Neural cell (in vitro differentiated cells): ENCODE data around the gene TXNDC11. TPM values are rescaled to one million over a fixed set of nuclear protein-coding genes. Genes with fewer than 3 reads are reported as not detected.

Experiments used
- H2AFZ ChIP-seq: fragments of 200-600, 300-800 bp; sonication (generic), shearing (Covaris generic); 2 replicates; pipeline ENCODE4 v1.6.0; 2014; ENCODE audit warnings: low read depth, mild to moderate bottlenecking, antibody characterized with exemption, low read length, moderate library complexity
- H3F3A ChIP-seq: fragments of 200-600 bp; shearing (Covaris generic); 2 replicates; pipeline ENCODE4 v1.6.1; 2016; ENCODE audit warnings: mild to moderate bottlenecking, moderate library complexity, mixed read lengths, antibody characterized with exemption, low read length; ENCODE audit not compliant: insufficient read depth, poor library complexity, severe bottlenecking
- H3K27ac ChIP-seq: fragments of 200-600, 300-800 bp; sonication (generic), shearing (Covaris generic); 2 replicates; pipeline ENCODE4 v1.5.1; 2014; ENCODE audit warnings: mild to moderate bottlenecking, low read length, moderate library complexity
- H3K27me3 ChIP-seq: fragments of 300-800, 200-600 bp; sonication (generic), shearing (Covaris generic); 2 replicates; pipeline ENCODE4 v1.6.0; 2014; ENCODE audit warnings: mild to moderate bottlenecking, low read depth, low read length, moderate library complexity; ENCODE audit not compliant: insufficient read depth
- H3K36me3 ChIP-seq: fragments of 300-800, 200-600 bp; sonication (generic), shearing (Covaris generic); 2 replicates; pipeline ENCODE4 v1.5.1; 2014; ENCODE audit warnings: mild to moderate bottlenecking, antibody characterized with exemption, low read length, moderate library complexity; ENCODE audit not compliant: insufficient read depth
- H3K4me2 ChIP-seq: fragments of 300-800, 200-600 bp; sonication (generic), shearing (Covaris generic); 2 replicates; pipeline ENCODE4 v1.6.0; 2014; ENCODE audit warnings: mild to moderate bottlenecking, low read length
- H3K4me3 ChIP-seq: fragments of 300-800, 200-600 bp; sonication (generic), shearing (Covaris generic); 2 replicates; pipeline ENCODE4 v1.5.1; 2014; ENCODE audit warnings: mild to moderate bottlenecking, low read length, moderate library complexity
- H3K79me2 ChIP-seq: fragments of 200-600 bp; shearing (Covaris generic); replicated peaks from 2 replicates; pipeline ENCODE4 v1.6.0; 2014; ENCODE audit warnings: mild to moderate bottlenecking, low read length, moderate library complexity; ENCODE audit not compliant: insufficient read depth
- H3K9ac ChIP-seq: fragments of 300-800, 200-600 bp; sonication (generic), shearing (Covaris generic); 2 replicates; pipeline ENCODE4 v1.6.1; 2016; ENCODE audit warnings: mild to moderate bottlenecking, low read length, mixed read lengths
- H3K9me2 ChIP-seq: fragments of 200-600 bp; shearing (Covaris generic); 2 replicates; pipeline ENCODE4 v1.6.1; 2016; ENCODE audit warnings: mild to moderate bottlenecking, low read length, mixed read lengths; ENCODE audit not compliant: insufficient read depth
- H3K9me3 ChIP-seq: fragments of 200-600, 300-800 bp; sonication (generic), shearing (Covaris generic); 2 replicates; pipeline ENCODE4 v1.6.1; 2016; ENCODE audit warnings: mild to moderate bottlenecking, mixed run types, low read length, moderate library complexity, mixed read lengths
- H4K20me1 ChIP-seq: fragments of 200-600 bp; shearing (Covaris generic); 2 replicates; pipeline ENCODE4 v1.6.1; 2016; ENCODE audit warnings: mild to moderate bottlenecking, mixed run types; ENCODE audit not compliant: insufficient read depth
- EP300 ChIP-seq: fragments of 450-650 bp; conservative IDR thresholded peaks from 2 replicates; pipeline ENCODE4 v1.6.1; 2014; ENCODE audit warnings: antibody characterized with exemption, mild to moderate bottlenecking, moderate library complexity; ENCODE audit not compliant: poor library complexity, severe bottlenecking
- EZH2 ChIP-seq: fragments of 200-600, 300-800 bp; shearing (Covaris generic), sonication (generic); IDR thresholded peaks from 2 replicates; pipeline ENCODE4 v1.6.1; 2014; ENCODE audit warnings: antibody characterized with exemption, low read length, borderline replicate concordance, mild to moderate bottlenecking; ENCODE audit not compliant: insufficient read depth, poor library complexity, severe bottlenecking
- MXI1 ChIP-seq: fragments of 450-650 bp; conservative IDR thresholded peaks from 2 replicates; pipeline ENCODE4 v1.6.1; 2014; ENCODE audit warnings: antibody characterized with exemption, mild to moderate bottlenecking; ENCODE audit not compliant: poor library complexity, severe bottlenecking
- POLR2AphosphoS5 ChIP-seq: IDR thresholded peaks from 2 replicates; pipeline ENCODE4 v1.6.1; 2012
- RAD21 ChIP-seq: fragments of 450-650 bp; conservative IDR thresholded peaks from 2 replicates; pipeline ENCODE4 v1.6.1; 2014; ENCODE audit warnings: antibody characterized with exemption, mild to moderate bottlenecking, moderate library complexity
- SMC3 ChIP-seq: fragments of 450-650 bp; conservative IDR thresholded peaks from 2 replicates; pipeline ENCODE4 v1.6.1; 2014; ENCODE audit warnings: antibody characterized with exemption, mild to moderate bottlenecking, moderate library complexity; ENCODE audit not compliant: poor library complexity
- TAF1 ChIP-seq: IDR thresholded peaks from 2 replicates; pipeline ENCODE4 v1.6.1; 2012; ENCODE audit warnings: low read depth
- polyA plus RNA-seq: library from polyadenylated mRNA; depleted of rRNA; stranded (reverse); fragments of >200 nt; gene quantifications from 2 replicates; pipeline ENCODE4 v1.2.3, GENCODE V29; 2014
- TF ChIP-seq, protein P1 (sequence below): fragments of 450-650 bp; IDR thresholded peaks from 2 replicates; pipeline ENCODE4 v1.5.1; 2014; ENCODE audit warnings: antibody characterized with exemption, mild to moderate bottlenecking, moderate library complexity; ENCODE audit not compliant: poor library complexity, severe bottlenecking
- TF ChIP-seq, protein P2 (sequence below): IDR thresholded peaks from 2 replicates; pipeline ENCODE4 v1.6.1; 2012; ENCODE audit warnings: borderline replicate concordance

TXNDC11 gene
- polyA plus RNA-seq, 1 donor from 2014 or later, result 10.9 TPM

DNA sequence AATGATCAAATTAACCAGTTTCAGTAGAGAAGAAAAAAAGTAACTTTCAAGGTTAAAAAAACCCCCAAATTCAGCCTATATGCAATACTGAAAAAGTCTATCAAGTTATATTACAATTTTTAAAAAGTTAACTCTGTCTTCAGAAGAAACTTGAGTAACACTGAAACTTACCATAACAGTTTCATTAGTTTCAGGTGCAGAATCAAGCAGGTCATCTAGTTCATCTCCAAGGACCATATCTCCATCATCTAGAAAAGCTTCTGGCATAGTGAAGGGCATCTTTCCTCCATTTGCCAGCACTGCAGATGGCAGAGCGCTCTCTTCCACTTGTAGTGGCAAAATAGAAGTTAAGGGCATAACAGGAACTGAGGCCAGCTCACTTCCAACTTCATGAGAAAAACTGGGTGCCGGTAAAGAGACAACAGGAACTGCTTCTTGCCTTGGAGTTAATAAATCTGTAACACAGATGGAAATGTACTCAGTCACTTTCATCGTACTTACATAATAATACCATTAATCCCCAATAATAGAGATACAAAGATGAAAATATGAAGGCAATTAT is 31.5 kb upstream of the TXNDC11 start:
- Histone ChIP-seq H3K27ac (no peak overlapping the region), H3K9me3 (no peaks in the 10 kb centered on the region), H2AFZ (no peak overlapping the region), H3K9ac (no peak overlapping the region), H3K4me3 (no peak overlapping the region), H3K9me2 (no peaks in the 10 kb centered on the region), H3K79me2 (no peaks in the 10 kb centered on the region), H3K36me3 (peaks cover 9% of the 10 kb centered on the region), H4K20me1 (no peaks in the 10 kb centered on the region), H3K27me3 (no peaks in the 10 kb centered on the region), H3F3A (no peaks in the 10 kb centered on the region), H3K4me2 (no peak overlapping the region)
- TF ChIP-seq MXI1 (no peak), TAF1 (no peak)
- TF ChIP-seq, protein P1, sequence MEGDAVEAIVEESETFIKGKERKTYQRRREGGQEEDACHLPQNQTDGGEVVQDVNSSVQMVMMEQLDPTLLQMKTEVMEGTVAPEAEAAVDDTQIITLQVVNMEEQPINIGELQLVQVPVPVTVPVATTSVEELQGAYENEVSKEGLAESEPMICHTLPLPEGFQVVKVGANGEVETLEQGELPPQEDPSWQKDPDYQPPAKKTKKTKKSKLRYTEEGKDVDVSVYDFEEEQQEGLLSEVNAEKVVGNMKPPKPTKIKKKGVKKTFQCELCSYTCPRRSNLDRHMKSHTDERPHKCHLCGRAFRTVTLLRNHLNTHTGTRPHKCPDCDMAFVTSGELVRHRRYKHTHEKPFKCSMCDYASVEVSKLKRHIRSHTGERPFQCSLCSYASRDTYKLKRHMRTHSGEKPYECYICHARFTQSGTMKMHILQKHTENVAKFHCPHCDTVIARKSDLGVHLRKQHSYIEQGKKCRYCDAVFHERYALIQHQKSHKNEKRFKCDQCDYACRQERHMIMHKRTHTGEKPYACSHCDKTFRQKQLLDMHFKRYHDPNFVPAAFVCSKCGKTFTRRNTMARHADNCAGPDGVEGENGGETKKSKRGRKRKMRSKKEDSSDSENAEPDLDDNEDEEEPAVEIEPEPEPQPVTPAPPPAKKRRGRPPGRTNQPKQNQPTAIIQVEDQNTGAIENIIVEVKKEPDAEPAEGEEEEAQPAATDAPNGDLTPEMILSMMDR, result no peak

DNA sequence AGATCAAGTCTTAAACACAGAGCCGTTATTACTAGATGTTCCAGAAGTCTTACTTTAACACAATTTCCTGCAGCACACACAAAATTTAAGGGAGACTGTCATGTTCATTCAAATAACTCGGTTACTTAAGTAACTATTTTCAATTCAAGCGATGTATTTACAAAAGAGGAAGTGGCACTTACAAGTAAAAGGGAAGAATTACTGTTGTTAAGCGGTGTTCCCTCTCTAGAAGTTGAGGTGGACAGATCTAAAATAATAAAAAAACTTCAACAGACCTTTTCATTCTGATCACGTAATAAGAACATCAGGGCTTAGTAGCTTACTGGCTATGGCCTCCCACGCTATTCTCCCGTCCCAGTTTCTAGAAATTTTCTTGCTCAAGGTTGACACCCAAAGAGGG is 26.2 kb upstream of the TXNDC11 start:
- Histone ChIP-seq H3F3A (no peaks in the 10 kb centered on the region), H3K9me3 (no peaks in the 10 kb centered on the region), H3K9me2 (no peaks in the 10 kb centered on the region), H4K20me1 (no peaks in the 10 kb centered on the region), H3K79me2 (no peaks in the 10 kb centered on the region), H3K27ac (no peak overlapping the region), H2AFZ (no peak overlapping the region), H3K27me3 (no peaks in the 10 kb centered on the region), H3K9ac (no peak overlapping the region), H3K4me2 (no peak overlapping the region), H3K4me3 (no peak overlapping the region), H3K36me3 (peaks cover 11% of the 10 kb centered on the region)
- TF ChIP-seq POLR2AphosphoS5, result no peak
- TF ChIP-seq, protein P1, result no peak
- TF ChIP-seq EP300, result no peak
- TF ChIP-seq SMC3, result no peak
- TF ChIP-seq TAF1, result no peak
- no peak for TF ChIP-seq RAD21
- no peak for TF ChIP-seq MXI1

DNA sequence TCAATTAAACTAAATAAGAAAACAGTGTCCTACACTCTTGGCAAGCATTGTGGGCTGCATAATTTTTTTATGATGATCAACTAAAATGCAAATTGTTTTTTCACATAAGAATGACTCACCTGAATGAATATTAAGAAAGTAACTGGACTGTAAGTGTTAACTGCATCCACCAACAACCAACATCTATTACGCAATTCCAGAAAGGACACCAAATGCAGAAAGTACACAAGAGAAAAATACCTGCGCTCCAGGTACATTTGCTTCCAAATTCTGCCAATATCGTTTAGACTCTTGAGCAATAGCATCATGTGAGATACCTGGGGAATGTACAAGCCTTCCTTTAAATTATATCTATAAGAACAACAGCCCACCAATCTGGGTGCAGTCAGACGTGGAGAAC is 19.8 kb upstream of the TXNDC11 start:
- peaks cover 8% of the 10 kb centered on the region for H3K36me3 ChIP-seq
- H3K9me3 ChIP-seq, result no peaks in the 10 kb centered on the region
- H3K9ac ChIP-seq, result no peak overlapping the region
- no peaks in the 10 kb centered on the region for H3F3A ChIP-seq
- no peaks in the 10 kb centered on the region for H3K9me2 ChIP-seq
- H3K27ac ChIP-seq, result no peak overlapping the region
- H3K27me3 ChIP-seq, result no peaks in the 10 kb centered on the region
- H3K79me2 ChIP-seq, result no peaks in the 10 kb centered on the region
- TF ChIP-seq, protein P1, result no peak
- TF ChIP-seq RAD21 (no peak), TAF1 (no peak), EP300 (no peak), EZH2 (no peak), SMC3 (no peak), POLR2AphosphoS5 (no peak)
- TF ChIP-seq, protein P2, sequence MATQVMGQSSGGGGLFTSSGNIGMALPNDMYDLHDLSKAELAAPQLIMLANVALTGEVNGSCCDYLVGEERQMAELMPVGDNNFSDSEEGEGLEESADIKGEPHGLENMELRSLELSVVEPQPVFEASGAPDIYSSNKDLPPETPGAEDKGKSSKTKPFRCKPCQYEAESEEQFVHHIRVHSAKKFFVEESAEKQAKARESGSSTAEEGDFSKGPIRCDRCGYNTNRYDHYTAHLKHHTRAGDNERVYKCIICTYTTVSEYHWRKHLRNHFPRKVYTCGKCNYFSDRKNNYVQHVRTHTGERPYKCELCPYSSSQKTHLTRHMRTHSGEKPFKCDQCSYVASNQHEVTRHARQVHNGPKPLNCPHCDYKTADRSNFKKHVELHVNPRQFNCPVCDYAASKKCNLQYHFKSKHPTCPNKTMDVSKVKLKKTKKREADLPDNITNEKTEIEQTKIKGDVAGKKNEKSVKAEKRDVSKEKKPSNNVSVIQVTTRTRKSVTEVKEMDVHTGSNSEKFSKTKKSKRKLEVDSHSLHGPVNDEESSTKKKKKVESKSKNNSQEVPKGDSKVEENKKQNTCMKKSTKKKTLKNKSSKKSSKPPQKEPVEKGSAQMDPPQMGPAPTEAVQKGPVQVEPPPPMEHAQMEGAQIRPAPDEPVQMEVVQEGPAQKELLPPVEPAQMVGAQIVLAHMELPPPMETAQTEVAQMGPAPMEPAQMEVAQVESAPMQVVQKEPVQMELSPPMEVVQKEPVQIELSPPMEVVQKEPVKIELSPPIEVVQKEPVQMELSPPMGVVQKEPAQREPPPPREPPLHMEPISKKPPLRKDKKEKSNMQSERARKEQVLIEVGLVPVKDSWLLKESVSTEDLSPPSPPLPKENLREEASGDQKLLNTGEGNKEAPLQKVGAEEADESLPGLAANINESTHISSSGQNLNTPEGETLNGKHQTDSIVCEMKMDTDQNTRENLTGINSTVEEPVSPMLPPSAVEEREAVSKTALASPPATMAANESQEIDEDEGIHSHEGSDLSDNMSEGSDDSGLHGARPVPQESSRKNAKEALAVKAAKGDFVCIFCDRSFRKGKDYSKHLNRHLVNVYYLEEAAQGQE, result no peak
- H2AFZ ChIP-seq, result no peak overlapping the region
- no peak overlapping the region for H3K4me3 ChIP-seq
- no peaks in the 10 kb centered on the region for H4K20me1 ChIP-seq
- no peak overlapping the region for H3K4me2 ChIP-seq
